HG03354 (cell line): Measurements from ENCODE around the gene SEMA5A.
A peak's percentile ranks its signal among the peaks of the same experiment; 100 is the strongest.

Experiments
- ATAC-seq: cut with Tn5 transposase; IDR thresholded peaks from one replicate; pipeline ENCODE4 v1.9.1; 2021; ENCODE audit warnings: mild to moderate bottlenecking; ENCODE audit not compliant: unreplicated experiment, poor library complexity, severe bottlenecking

Gene SEMA5A

DNA sequence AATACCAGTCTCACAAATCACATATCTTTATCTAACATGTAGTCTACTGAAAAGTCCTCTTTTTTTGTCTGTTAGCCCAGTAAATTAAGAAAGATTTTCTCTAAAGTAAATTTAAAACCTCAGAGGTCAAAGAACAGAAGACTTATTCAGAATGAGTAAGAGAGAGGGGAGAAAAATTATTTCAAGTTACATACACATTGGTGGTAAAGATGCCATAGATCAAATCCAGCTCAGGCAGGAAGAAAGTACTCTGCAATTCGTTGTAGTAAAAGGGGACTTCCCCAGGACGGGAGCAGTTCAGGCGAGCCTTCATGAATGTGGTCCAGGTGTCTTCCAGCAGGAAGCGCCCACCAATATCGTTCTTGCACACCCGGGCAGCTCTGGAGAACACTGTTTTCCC lies 344.1 kb downstream of the SEMA5A start:
- ATAC-seq: no peak

DNA sequence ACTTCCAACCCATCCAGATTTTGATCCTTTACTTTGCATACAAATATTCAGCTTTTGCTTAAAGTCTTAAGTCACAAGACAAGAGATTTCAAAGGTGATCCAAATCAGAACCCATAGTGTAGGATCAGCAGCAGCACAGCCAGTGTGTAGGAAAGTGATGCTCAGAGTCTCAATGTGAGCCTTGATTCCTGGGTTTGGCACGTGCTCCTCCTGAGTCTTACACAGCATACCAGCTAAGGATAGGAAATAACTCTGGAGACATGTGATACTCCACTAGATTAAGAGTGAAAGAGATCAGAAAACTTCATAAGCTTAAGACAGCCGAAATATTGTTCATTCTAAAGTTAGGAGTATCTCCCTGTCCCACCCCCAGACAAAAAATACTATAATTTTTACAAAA lies 344.9 kb downstream of the SEMA5A start:
- no peak for ATAC-seq

DNA sequence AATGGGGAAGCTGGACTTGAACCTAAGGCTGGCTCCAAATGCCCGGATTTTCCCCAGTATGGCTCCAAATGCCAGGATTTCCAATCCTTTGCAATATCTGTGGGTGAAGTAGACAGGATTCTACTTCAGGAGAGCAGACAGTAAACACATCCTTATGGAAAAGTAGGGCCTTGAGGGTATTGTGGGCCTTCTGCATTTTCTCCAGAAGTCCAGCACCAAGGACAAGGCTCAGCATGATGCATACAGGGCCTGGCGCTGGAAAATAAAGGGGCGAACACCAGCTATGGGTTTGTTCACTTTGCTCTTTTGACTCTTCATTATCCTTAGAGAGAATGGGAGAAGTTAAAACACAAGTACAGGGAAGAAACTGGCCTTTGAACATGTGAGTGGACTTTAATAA lies 347.5 kb downstream of the SEMA5A start:
- no peak for ATAC-seq

DNA sequence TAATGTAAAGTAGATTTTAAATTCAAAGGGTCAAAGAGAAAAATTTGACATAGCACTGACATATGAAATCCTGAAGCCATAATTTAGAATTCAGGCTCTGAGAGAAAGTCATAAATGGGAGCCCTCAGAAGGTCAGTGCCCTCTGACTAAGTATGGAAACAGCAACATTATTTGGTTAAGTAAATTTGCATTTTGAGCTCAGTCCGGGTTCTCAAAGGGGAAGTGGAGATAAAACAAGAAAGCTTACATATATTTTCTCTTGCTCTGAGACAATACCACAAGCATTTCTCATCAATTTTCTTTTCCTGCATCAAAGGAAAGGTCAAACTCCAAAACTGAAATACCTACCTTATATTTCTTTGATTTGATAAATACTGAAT lies 348.0 kb downstream of the SEMA5A start:
- peak; percentile 99 for ATAC-seq

DNA sequence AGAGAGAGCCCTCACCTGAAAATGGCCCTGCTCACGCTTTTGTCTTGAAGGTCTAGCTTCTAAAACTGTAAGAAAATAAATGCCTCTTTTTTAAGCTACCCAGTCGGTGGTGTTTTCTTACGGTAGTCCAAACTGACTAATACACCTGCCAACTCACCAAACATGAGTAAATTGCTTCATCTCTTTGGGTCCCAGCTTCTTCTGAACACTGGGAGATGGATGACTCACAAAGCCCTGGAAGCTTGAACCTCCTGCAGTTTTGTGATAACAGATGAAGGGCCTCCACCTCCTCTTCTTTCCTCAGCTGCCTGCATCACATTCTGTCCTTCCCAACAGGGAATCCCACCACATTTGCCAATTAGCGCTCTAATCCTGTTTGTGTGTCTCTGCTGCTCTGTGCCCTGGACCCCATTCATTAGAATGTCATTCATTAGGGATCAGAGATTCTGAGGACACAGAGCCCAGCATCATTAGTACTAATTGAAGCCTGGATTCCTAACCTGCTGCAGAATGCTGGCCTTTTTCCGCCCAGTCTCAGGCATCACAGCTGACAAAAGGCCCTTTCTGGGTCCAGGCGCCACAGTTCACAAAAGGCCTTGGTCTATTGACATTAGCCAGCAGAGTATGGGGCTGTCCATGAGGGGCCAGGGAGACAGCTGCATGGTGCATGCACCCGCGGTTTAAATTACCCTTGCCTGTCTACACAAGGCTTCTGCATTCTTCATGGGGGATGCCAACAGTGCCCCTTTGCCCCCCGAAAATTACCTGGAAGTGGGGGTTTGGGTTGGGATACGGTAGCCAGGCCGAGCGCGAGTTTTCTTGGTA lies 349.3 kb downstream of the SEMA5A start:
- no peak for ATAC-seq

DNA sequence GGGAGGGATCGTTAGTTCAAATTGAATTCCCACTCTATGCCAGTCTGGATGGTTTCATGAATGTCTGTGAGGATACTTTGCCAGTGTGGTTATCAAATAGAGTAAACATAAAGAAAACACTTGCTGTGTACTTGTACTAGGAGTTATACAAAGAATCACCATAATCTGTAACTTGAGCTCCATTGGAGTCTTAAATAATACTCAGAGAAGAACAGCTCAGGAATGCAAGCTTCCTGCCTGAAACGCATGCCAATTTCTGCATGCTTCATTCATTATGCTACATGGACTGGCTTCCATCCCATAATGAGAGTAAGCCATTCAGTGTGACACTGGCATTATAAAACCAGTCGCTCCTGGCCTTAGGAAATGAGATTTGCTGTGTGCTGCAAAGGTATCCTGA lies 351.4 kb downstream of the SEMA5A start:
- no peak for ATAC-seq

DNA sequence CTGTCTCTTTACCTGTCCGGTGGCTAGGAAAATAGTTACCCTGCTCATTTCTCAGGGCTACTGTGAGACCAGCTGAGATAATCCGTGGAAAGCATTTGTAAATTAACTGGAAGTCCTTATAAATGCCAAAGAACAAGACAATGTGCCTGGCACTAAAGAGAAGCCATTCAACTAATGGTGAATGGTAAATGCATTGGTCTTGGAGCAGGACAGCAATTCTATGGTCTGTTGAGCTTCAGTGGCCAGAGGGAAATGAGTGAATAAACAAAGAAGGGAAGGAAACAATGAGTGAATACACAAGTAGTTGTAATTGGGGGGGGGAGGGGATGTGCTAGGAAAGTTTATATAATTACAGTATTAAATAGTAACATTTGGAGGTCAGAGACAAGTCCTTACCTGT lies 353.6 kb downstream of the SEMA5A start:
- ATAC-seq: no peak

DNA sequence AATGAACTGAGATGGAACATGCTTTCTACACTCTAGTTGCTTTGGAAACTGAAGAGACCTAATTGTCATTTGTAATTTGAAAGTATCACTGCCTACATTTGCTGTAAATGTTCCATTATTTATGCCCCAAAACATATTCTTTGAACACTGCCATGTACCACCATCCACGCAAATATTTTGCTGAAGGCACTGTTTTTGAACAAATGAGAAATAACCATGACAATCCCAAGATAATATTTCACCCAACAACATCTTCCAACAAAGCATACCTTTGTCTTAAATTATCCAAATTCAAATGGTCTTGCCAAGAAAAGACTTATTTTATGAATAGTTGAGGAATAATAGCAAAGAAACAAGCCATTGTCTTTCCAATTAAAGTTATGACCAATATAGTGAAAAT lies 356.2 kb downstream of the SEMA5A start:
- ATAC-seq: no peak

DNA sequence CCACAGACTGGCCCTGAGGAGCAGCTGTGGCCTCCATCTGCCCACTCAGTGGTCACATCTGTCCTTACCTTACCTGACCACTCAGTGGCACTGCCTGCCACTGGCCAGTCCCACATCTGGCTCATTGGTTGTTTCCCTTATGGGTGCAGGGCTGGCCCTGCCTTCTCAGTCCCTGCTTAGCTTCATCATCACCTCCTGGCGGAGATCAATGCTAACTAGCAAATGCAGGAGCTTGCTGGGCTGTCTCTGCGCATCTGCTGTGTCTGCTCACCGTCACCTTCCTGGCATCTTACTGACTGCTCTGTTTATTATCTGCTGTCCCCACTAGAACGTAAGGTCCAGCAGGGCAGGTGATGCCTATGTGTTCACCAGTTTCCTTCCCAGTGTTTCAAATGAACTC lies 356.9 kb downstream of the SEMA5A start:
- no peak for ATAC-seq

DNA sequence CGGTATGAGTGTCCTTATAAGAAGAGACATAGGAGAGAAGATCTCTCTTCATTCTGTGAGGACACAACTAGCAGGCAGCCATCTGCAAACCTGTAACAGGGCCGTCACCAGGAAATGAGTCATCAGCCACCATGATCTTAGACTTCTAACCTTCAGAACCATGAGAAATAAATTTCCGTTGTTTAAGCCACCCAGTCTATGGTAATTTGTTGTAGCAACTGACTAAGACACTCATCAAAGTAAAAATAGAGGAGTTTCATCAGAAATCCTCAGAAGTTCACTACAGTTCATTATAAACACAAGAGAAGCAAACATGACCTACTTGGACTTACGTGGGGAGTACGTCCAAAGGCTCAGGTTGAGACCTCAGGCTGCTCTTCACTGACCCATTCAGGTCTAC lies 357.7 kb downstream of the SEMA5A start:
- ATAC-seq: no peak

DNA sequence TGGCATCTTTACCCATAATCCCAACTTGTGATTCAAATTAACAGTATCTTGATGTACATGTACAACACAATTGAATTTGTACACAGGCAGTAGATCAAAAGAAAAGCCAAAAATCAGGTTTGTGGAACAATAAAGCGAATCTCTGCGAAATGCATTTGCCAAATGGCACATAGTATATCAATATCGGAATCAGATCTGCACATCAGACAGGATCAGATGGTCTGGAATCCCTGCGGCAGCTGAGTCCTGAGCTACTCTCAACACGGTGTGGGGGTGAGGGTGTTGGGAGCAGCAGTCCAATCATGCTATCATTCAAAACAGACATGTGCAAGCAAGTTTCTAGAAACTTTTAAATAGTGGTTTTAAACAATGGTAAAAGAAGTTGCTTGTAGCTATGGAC lies 358.3 kb downstream of the SEMA5A start:
- no peak for ATAC-seq

DNA sequence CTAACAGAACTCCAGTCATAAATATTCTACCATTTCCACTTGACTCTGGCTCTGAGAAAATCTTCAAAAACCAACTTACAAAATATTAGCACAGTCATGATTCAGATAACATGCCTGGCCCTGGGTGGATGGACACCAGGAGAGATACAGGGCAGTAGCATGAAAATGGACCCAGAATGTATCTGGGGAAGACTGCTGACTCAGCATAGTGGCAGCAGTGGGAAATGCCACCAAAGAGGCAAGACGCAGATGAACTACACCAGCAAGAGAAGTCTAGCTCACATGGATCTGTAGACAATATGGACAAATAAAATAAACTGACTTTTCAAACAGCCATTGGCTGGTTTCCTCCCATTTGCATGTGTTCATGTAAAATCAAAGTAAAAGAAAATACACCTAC lies 359.8 kb downstream of the SEMA5A start:
- no peak for ATAC-seq

DNA sequence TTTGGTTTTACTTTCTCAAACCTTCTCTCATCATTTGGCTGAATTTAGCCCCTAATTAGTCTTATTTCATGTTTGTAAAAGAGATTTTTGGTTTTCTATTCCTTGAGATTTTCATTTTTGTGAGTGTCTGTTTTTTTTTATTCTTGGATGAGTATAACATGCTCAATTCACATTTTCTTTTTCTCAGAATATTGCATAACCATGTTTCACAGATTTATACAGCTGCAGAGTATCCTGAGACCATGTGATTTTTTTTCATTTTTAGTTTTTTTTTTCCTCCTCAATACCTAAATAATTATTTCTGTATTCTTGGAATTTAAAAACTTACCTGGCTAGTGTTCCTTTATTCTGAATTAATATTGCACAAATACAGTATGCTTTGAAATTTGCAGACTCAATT lies 361.9 kb downstream of the SEMA5A start:
- no peak for ATAC-seq

DNA sequence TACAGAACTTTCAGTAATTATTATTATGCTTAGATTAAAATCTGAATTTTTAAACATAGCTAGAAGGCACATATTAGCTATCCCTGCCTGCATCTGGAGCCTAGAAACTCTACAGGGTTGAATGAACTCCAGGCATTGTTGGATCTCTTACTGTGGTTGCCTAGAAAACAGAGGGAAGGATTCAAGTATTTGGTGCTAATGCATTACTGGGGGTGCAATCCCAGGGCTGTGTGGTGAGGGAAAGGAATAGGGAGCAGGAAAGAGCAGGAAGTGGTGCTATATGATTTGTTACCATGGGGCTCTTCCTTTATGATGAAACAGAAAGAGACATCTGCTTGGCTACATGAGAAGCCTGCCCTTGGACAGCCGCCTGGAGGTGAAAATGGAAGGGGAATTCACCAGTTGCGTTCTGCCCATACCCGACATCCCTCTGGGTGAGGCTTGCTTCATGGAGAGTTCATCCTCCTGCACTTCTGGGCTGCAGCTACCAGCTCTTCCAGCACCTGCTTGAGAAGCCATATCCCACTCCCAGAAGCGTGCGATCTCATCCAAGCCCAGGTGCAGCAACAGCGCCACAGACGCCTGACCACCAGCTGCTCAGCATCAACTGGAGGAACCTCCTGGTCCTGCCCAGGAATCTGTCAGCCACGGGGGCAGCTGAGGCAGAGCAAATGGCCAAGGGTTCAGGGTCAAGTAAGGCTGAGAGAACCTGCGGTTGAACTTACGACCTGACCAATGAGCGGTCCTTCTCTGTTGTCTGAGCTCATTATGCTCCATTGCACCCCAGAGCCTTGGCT lies 362.8 kb downstream of the SEMA5A start:
- ATAC-seq: no peak

DNA sequence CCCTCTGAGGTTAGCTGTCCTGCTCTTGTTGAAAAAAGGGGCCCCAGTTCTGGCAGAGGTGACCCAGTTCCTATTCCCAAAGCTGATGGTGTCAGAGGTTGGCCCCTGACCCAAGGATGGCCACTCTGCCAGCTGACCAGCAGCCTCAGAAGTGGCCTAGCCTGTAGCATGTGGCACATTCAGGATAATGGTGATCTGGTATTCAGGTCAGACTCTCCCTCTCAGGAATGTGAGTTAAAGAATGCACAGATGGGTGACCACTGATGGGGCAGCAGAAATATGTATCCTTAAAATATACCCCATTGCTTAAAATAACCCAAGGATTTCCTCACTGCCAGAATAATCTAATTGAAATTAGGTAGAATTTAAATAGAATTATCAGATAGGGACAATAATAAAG lies 369.2 kb downstream of the SEMA5A start:
- ATAC-seq: no peak

DNA sequence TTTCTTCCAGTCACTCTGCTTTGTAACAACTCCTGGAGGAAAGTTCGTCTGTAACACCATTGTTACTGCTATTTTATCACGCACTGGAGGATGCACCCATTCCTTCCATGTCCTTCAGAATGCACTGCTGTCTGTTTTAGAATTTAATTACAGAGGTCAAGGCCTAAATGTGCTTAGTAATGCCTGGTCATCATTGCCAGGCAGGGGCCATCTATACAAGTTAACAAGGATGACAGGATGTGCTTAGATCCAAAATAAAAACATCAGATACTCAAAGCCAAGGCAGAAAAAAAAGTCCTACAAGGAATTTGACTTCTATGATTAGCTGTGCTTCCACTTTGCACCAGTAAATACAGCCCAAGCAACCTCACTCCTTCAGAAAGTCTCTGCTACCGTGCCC lies 371.4 kb downstream of the SEMA5A start:
- ATAC-seq: no peak

DNA sequence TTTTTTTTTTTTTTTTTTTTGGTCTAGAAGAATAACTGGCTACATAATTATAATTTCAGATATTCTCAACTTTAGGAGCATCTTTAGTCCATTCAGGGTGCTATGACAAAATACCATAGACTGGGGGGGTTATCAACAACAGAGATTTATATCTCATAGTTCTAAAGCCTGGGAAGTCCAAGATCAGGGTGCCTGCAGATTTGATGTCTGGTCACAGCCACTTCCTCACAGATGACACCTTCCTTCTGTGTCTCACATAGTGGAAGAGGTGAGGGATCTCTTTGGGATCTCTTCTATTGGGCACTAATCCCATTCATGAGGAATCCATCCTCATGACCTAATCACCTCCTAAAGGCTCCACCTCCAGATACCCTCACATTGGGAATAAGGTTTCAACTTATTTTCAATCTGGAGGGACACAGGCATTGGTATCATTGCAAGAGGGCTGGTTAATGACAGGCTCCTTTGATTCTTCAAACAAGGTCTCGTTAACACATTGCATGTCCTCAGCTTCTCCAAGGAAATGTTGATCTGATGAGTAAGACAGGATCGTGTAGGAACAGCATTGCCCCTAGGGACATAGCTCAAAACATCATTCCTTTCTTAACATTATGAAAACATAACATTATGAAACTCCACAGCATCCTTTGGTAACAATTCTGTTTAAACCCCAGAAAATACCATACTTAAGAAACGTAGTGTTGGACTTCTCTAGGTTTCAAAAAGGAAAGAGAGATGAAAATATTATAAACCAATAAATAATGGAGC lies 372.4 kb downstream of the SEMA5A start:
- no peak for ATAC-seq

DNA sequence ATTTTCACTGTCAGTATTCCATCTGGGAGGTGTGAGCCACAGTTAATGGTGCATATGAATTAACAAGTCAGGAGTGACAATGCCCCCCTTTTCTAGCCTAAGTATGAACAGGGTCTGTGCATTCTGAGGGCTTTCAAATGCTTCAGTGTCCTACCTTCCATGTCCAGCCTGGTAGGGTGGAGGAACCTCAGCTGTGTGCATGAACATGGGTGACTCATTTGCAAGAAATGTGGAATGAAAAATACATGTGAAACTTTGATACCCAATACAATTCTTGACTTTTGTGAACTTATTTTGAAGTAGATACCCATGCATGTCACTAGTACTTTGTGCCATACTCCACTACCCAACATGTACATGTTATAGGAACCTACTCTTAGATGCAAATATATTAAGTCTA lies 375.8 kb downstream of the SEMA5A start:
- ATAC-seq: no peak

DNA sequence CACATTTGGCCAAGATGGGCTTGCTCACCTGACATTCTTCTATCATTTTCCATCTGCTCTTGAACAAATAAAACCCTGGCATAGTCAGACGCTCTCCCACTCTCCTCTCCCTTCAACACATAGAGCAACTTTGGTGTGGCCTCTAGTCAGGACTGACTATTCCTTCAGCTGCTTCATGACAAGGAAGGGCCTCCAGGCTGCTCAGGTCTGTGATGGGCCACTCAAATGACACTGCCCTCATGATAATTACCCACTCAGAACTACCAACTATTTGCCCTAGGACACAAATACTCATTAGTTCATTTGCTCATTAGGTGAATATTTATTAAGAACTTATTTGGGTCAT lies 376.3 kb downstream of the SEMA5A start:
- no peak for ATAC-seq

DNA sequence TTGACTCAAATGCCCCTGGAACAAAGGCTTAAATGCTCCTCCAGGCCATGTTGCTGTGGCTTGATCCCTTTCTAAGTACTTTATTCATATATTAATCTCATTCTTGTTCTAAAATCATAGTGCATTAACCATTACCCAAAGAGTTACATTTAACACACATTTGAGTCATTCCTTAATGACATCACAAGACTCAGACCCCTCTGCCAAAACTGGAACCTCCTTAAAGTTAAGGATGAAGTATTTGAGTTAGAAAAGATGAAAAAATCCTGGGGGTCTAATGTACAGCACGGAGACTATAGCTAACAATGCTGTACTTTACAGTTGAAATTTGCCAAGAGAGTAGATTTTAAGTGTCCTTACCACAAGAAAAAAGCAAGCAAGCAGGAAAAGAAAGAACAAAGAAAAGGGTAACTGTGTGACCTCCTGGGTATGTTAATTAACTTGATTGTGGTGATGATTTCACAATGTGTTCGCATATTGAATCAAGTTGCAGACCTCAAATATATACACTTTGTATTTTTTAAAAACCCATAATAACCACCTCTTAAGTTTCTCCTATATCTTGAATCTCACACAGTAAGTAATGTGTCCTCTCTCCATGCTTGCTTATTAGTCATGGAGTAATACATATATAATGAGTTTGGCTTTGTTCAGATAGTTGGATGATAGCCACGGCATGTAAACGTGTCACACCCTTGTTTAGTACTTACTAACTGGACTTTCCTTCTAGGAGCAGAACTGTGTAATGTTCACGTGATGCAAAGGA lies 376.9 kb downstream of the SEMA5A start:
- ATAC-seq: no peak
